ENCODE measurements around the gene CIROP. TPM values are rescaled to one million over a fixed set of nuclear protein-coding genes. Genes with fewer than 3 reads are reported as not detected.
"Not testable (repeated sequence)": the region's sequence is repeated elsewhere in the genome, so short reads cannot be mapped to it uniquely, and the experiment has no call there.

CIROP gene
- total and polyA plus RNA-seq, 2 donors from 2014 or later, result not detected

GRCh38 chr14:23112359-23113178 is 7.8 kb upstream of the CIROP start:
- intact Hi-C loops (cut with DNase I), result no loop called here
- FAIRE-seq, result no peak
- no peaks in the 10 kb centered on the region for H3K27me3 ChIP-seq (ENCODE audit: control insufficient read depth, insufficient read depth, low read length)

DNA sequence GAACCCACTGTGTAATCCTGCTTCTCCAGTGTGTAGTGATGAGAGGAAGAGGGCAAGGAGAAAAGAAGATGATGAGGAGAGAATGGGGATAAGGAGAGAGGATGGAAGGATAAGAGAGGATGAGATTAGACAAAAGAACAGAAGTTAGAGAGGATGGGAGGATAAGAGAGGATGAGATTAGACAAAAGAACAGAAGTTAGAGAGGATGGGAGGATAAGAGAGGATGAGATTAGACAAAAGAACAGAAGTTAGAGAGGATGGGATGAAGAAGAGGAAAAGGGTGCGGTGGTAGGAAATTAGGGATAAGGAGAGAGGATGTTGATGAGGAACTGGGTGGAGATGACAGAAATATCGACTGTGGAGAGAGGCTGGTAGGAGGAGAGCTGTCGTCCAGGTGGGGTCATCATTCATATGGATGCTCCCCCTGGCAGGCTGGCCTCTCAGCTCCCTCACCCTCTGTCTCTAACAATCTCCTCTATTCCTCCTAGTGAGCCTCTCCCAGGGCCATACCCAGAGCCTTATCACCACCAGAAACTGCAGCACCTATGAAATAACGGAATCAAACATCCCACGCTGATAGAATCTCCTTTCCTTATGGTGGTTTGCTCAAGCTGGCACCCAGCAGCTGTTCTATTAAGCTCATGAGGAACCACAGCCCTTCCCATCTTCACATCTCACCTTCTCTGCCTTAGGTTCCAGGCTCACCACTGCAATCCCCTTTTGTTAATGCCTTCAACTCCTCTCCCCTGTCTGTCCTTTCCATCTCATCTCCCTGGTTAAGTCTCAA is 6.0 kb upstream of the CIROP start:
- intact Hi-C loops (cut with DNase I), result no loop called here
- no peak overlapping the region for H3K9ac ChIP-seq (ENCODE audit: low read length in 3 of 3)
- no peak overlapping the region for H3K27ac ChIP-seq (ENCODE audit: low read depth in 2 of 2, low read length in 2 of 2)
- H3K36me3 ChIP-seq (ENCODE audit: control insufficient read depth in 2 of 3, insufficient read depth in 3 of 3, low read length in 3 of 3), result no peaks in the 10 kb centered on the region
- H3K4me3 ChIP-seq (ENCODE audit: low read length in 3 of 3), result no peak overlapping the region
- TF ChIP-seq, protein P1, sequence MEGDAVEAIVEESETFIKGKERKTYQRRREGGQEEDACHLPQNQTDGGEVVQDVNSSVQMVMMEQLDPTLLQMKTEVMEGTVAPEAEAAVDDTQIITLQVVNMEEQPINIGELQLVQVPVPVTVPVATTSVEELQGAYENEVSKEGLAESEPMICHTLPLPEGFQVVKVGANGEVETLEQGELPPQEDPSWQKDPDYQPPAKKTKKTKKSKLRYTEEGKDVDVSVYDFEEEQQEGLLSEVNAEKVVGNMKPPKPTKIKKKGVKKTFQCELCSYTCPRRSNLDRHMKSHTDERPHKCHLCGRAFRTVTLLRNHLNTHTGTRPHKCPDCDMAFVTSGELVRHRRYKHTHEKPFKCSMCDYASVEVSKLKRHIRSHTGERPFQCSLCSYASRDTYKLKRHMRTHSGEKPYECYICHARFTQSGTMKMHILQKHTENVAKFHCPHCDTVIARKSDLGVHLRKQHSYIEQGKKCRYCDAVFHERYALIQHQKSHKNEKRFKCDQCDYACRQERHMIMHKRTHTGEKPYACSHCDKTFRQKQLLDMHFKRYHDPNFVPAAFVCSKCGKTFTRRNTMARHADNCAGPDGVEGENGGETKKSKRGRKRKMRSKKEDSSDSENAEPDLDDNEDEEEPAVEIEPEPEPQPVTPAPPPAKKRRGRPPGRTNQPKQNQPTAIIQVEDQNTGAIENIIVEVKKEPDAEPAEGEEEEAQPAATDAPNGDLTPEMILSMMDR (IDR thresholded peaks at IDR 0.05; ENCODE audit: borderline replicate concordance, extremely low read depth, insufficient read depth), result no peak
- DNase-seq, result no peak
- H3K27me3 ChIP-seq (ENCODE audit: control insufficient read depth, insufficient read depth, low read length), result no peaks in the 10 kb centered on the region
- FAIRE-seq, result no peak
- no peaks in the 10 kb centered on the region for H3K9me3 ChIP-seq (ENCODE audit: control insufficient read depth in 2 of 3, insufficient read depth in 1 of 3, low read length in 3 of 3)
- H3K4me1 ChIP-seq (ENCODE audit: control insufficient read depth in 2 of 3, insufficient read depth in 2 of 3, low read depth in 1 of 3, low read length in 3 of 3), result no peaks in the 10 kb centered on the region

More at GRCh38 chr14:23112359-23113178, 7.8 kb upstream of the CIROP start:
- no peaks in the 10 kb centered on the region for H3K4me1 ChIP-seq (ENCODE audit: control insufficient read depth in 2 of 3, insufficient read depth in 2 of 3, low read depth in 1 of 3, low read length in 3 of 3)
- peak in 1 of 5 donors; percentile 5 for DNase-seq
- H3K4me3 ChIP-seq (ENCODE audit: low read length in 3 of 3), result no peak overlapping the region
- no peak overlapping the region for H3K27ac ChIP-seq (ENCODE audit: low read depth in 2 of 2, low read length in 2 of 2)
- TF ChIP-seq, protein P1 (IDR thresholded peaks at IDR 0.05; ENCODE audit: borderline replicate concordance, extremely low read depth, insufficient read depth), result no peak
- no peaks in the 10 kb centered on the region for H3K9me3 ChIP-seq (ENCODE audit: control insufficient read depth in 2 of 3, insufficient read depth in 1 of 3, low read length in 3 of 3)
- no peak overlapping the region for H3K9ac ChIP-seq (ENCODE audit: low read length in 3 of 3)
- no peaks in the 10 kb centered on the region for H3K36me3 ChIP-seq (ENCODE audit: control insufficient read depth in 2 of 3, insufficient read depth in 3 of 3, low read length in 3 of 3)

- H3K36me3 ChIP-seq (ENCODE audit: control insufficient read depth in 2 of 3, insufficient read depth in 3 of 3, low read length in 3 of 3), result no peaks in the 10 kb centered on the region
- no peak for DNase-seq
- intact Hi-C loops (cut with DNase I), result no loop called here
- H3K27ac ChIP-seq (ENCODE audit: low read depth in 2 of 2, low read length in 2 of 2), result no peak overlapping the region
- H3K9ac ChIP-seq (ENCODE audit: low read length in 3 of 3), result no peak overlapping the region
- H3K27me3 ChIP-seq (ENCODE audit: control insufficient read depth, insufficient read depth, low read length), result no peaks in the 10 kb centered on the region
- H3K4me3 ChIP-seq (ENCODE audit: low read length in 3 of 3), result no peak overlapping the region
- no peak for FAIRE-seq
- no peaks in the 10 kb centered on the region for H3K4me1 ChIP-seq (ENCODE audit: control insufficient read depth in 2 of 3, insufficient read depth in 2 of 3, low read depth in 1 of 3, low read length in 3 of 3)
- TF ChIP-seq, protein P1 (IDR thresholded peaks at IDR 0.05; ENCODE audit: borderline replicate concordance, extremely low read depth, insufficient read depth), result no peak
- no peaks in the 10 kb centered on the region for H3K9me3 ChIP-seq (ENCODE audit: control insufficient read depth in 2 of 3, insufficient read depth in 1 of 3, low read length in 3 of 3)
These were observed 5.0 kb upstream of the CIROP start for GRCh38 chr14:23109769-23110168.

GRCh38 chr14:23108169-23108568 is 3.4 kb upstream of the CIROP start:
- H3K4me1 ChIP-seq (ENCODE audit: control insufficient read depth in 2 of 3, insufficient read depth in 2 of 3, low read depth in 1 of 3, low read length in 3 of 3); H3K4me3 ChIP-seq (ENCODE audit: low read length in 3 of 3); FAIRE-seq; H3K9ac ChIP-seq (ENCODE audit: low read length in 3 of 3); H3K36me3 ChIP-seq (ENCODE audit: control insufficient read depth in 2 of 3, insufficient read depth in 3 of 3, low read length in 3 of 3); H3K27ac ChIP-seq (ENCODE audit: low read depth in 2 of 2, low read length in 2 of 2); H3K9me3 ChIP-seq (ENCODE audit: control insufficient read depth in 2 of 3, insufficient read depth in 1 of 3, low read length in 3 of 3); H3K27me3 ChIP-seq (ENCODE audit: control insufficient read depth, insufficient read depth, low read length); intact Hi-C loops (cut with DNase I); DNase-seq: not testable (repeated sequence)

GRCh38 chr14:23107620-23108019 is 2.8 kb upstream of the CIROP start:
- H3K27me3 ChIP-seq (ENCODE audit: control insufficient read depth, insufficient read depth, low read length); H3K36me3 ChIP-seq (ENCODE audit: control insufficient read depth in 2 of 3, insufficient read depth in 3 of 3, low read length in 3 of 3); intact Hi-C loops (cut with DNase I); FAIRE-seq; H3K9me3 ChIP-seq (ENCODE audit: control insufficient read depth in 2 of 3, insufficient read depth in 1 of 3, low read length in 3 of 3); DNase-seq; H3K9ac ChIP-seq (ENCODE audit: low read length in 3 of 3); H3K4me1 ChIP-seq (ENCODE audit: control insufficient read depth in 2 of 3, insufficient read depth in 2 of 3, low read depth in 1 of 3, low read length in 3 of 3); H3K27ac ChIP-seq (ENCODE audit: low read depth in 2 of 2, low read length in 2 of 2); H3K4me3 ChIP-seq (ENCODE audit: low read length in 3 of 3): not testable (repeated sequence)
